Stomach (tissue), 9 donors: ENCODE data around the gene CETP. TPM values are rescaled to one million over a fixed set of nuclear protein-coding genes. Genes with fewer than 3 reads are reported as not detected.

ENCODE experiments used
- DNase-seq, 2 donors: peaks; one replicate each; pipeline versions ENCODE4 v3.0.0 to v3.0.0-alpha.2; 2013 to 2019
- H3K27ac ChIP-seq, 5 donors: fragments of 200-600 bp in 4 of 5; sonication (generic) in 4 of 5; one replicate each; pipeline ENCODE4 v1.5.1; 2013 to 2019; ENCODE audit warnings: mild to moderate bottlenecking in 1 of 5, moderate library complexity in 1 of 5
- H3K27me3 ChIP-seq, 3 donors: fragments of 200-600 bp; sonication (generic); one replicate each; pipeline ENCODE4 v1.5.1; 2017 to 2019; ENCODE audit warnings: mixed run types in 1 of 3
- H3K36me3 ChIP-seq, 4 donors: fragments of 200-600 bp; sonication (generic); 1 replicate in 3 of 4; 2 replicates in 1 of 4; pipeline ENCODE4 v1.5.1; 2016 to 2019
- H3K4me1 ChIP-seq, 4 donors: fragments of 200-600 bp; sonication (generic); one replicate each; pipeline ENCODE4 v1.5.1; 2016 to 2019
- H3K4me3 ChIP-seq, 4 donors: fragments of 200-600 bp; sonication (generic) in 3 of 4; one replicate each; pipeline ENCODE4 v1.5.1; 2016 to 2019; ENCODE audit warnings: mild to moderate bottlenecking in 1 of 4
- H3K9me3 ChIP-seq, 4 donors: fragments of 200-600 bp; sonication (generic); one replicate each; pipeline ENCODE4 v1.5.1; 2016 to 2019
- CTCF ChIP-seq, 7 experiments: fragments of 450-650 bp in 4 of 7; fragments of 200-600 bp in 3 of 7; sonication (generic) in 3 of 7; IDR thresholded peaks; one replicate each; pipeline ENCODE4 v1.5.1; 2016 to 2019; ENCODE audit warnings: antibody characterized with exemption in 7 of 7, control low read depth in 2 of 7, mild to moderate bottlenecking in 1 of 7
- EP300 ChIP-seq: sonication (generic); formaldehyde crosslinking; IDR thresholded peaks from one replicate; pipeline ENCODE4 v1.6.1; 2017; ENCODE audit warnings: antibody characterized with exemption
- POLR2A ChIP-seq, 4 donors: fragments of 450-650 bp; IDR thresholded peaks; one replicate each; pipeline ENCODE4 v1.6.1; 2016; ENCODE audit warnings: antibody characterized with exemption in 4 of 4, control low read depth in 2 of 4, mild to moderate bottlenecking in 1 of 4, moderate library complexity in 1 of 4
- POLR2AphosphoS5 ChIP-seq, 3 donors: sonication (generic); formaldehyde crosslinking; IDR thresholded peaks; one replicate each; pipeline ENCODE4 v1.6.1; 2016; ENCODE audit warnings: antibody characterized with exemption in 3 of 3
- WGBS, 5 donors: extraction: QIAGEN DNeasy Blood & Tissue Kit in 3 of 5; methylation state at CpG; one replicate each; pipeline versions ENCODE4 v1.1.5 to v1.1.7; 2013 to 2018; 5-methylcytosine and 5-hydroxymethylcytosine counted together
- intact Hi-C: fragments of 100-400 bp; cut with DNase I; formaldehyde crosslinking; loops from one replicate; pipeline ENCODE4 v1.15.1; 2023; ENCODE audit warnings: low total_unique reads
- polyA plus RNA-seq, 3 donors: library from polyadenylated mRNA; stranded (reverse); fragments of 200-250 nt; gene quantifications; one replicate each; pipeline ENCODE4 v1.2.3, GENCODE V29; 2013
- total RNA-seq, 5 donors: library from RNA; depleted of rRNA; stranded (reverse); fragments of >200 nt; gene quantifications; one replicate each; pipeline versions ENCODE4 v1.1.0 to v1.2.3, GENCODE V29; 2014 to 2016
- donor health status: healthy with polysubstance abuse.
- donor health status: Bipolar disorder and iron deficiency.
- donor health status: healthy.

CETP gene
- total and polyA plus RNA-seq, 8 donors: 0.18 to 2.9 (median 0.32) TPM; not detected in 4

DNA sequence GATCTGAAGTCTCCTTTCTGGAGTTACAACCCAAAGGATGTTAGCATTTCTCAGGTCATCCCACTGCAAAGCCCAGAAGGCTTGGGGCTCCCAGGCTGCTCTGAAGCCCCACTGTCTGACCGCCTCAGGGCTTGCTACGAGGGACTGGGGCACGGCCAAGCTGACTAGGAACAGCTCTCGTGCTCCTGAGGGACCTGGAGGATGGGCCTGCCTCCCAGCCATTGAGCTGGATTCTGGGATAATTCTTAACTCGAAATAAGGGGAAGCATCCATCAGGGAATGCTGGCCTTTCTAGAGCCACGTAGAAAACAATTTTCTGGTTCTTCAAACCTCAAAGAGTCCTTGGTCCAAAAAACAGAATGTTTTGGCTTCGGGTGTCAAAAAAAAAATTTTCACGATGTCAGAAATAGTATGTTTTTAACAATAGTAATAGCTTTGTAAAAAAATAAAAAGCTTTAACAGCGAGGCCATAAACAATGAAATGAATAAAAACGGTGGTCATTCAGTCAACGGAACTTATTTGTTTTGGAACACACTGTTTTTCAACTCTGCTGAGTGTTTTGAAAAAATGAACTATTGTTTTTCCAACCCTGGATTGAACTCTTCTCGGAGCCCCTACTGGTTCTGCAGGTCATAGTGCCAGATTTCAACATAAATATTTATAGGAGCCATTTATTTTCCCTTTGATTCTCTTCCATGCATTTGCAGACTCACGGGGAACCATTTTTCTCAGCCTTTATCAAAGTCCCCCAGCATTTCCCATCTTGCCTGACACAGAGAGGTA is 46.2 kb upstream of the CETP start:
- intact Hi-C loops: no loop called here
- no peaks in the 10 kb centered on the region for H3K9me3 ChIP-seq
- no peak overlapping the region for H3K4me3 ChIP-seq
- peak in 1 of 2 donors; percentile 42 for DNase-seq
- no peaks in the 10 kb centered on the region for H3K27me3 ChIP-seq
- H3K4me1 ChIP-seq: peaks cover 26 to 69% (median 61%) of the 10 kb centered on the region in 4 donors
- H3K36me3 ChIP-seq: no peaks in the 10 kb centered on the region
- TF ChIP-seq EP300: no peak
- no peak for TF ChIP-seq CTCF (IDR thresholded peaks at IDR 0.05)
- TF ChIP-seq POLR2A (IDR thresholded peaks at IDR 0.05): no peak
- no peak for TF ChIP-seq POLR2AphosphoS5 (IDR thresholded peaks at IDR 0.05)
- H3K27ac ChIP-seq: peak overlapping the region in 3 of 5 donors; percentile 55 to 79 (median 73)
- 48 to 52% (median 51%) methylated on average over 12 to 13 of the region's 13 CpGs for WGBS, 5 donors

GRCh38 chr16:56916571-56917403 is 45.0 kb upstream of the CETP start:
- Histone ChIP-seq H3K27ac (peak overlapping the region in 4 of 5 donors; percentile 47 to 79 (median 64)), H3K36me3 (no peaks in the 10 kb centered on the region), H3K4me1 (peaks cover 25 to 62% (median 56%) of the 10 kb centered on the region in 4 donors), H3K27me3 (no peaks in the 10 kb centered on the region), H3K9me3 (no peaks in the 10 kb centered on the region), H3K4me3 (no peak overlapping the region)
- WGBS, 5 donors: 54 to 67% (median 62%) methylated on average over 5 of the region's 5 CpGs
- intact Hi-C loops: no loop called here
- TF ChIP-seq POLR2AphosphoS5 (IDR thresholded peaks at IDR 0.05) (peak in 1 of 3 donors; percentile 25), EP300 (no peak), POLR2A (IDR thresholded peaks at IDR 0.05) (no peak)
- DNase-seq: peak in 1 of 2 donors; percentile 48

DNA sequence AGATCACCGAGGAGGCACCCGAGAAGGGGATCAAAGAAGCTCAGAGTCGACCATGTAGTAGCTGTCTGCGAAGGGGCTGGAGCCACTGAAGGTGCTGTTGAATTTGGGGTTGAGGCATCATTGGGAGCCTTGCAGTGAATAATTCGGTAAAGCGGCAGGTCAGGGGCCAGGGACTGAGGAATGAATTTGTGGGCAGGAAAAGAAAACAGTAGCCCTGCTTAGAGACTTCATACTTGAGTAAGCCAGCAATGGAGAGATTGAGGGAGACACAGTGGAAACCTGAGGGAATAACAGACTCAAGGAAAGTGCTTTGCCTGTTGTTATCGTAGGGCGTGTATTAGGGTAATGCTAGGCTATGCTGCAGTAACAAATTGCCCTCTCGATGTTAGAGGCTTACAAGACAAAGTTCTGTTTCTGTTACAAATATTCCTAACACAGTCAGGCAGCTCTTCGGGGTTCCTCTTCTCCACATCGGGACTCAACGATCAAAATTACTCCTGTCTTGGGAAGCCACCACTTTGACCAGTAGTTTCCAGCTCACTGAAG is 43.2 kb upstream of the CETP start:
- no peak for DNase-seq
- peak overlapping the region in 2 of 5 donors; percentile 24 to 79 for H3K27ac ChIP-seq
- H3K4me1 ChIP-seq: peaks cover 7 to 45% (median 40%) of the 10 kb centered on the region in 4 donors
- H3K4me3 ChIP-seq: no peak overlapping the region
- H3K27me3 ChIP-seq: no peaks in the 10 kb centered on the region
- intact Hi-C loops: no loop called here
- H3K36me3 ChIP-seq: no peaks in the 10 kb centered on the region
- WGBS, 5 donors: 89 to 96% (median 92%) methylated on average over 12 of the region's 12 CpGs
- no peaks in the 10 kb centered on the region for H3K9me3 ChIP-seq
- no peak for TF ChIP-seq POLR2A (IDR thresholded peaks at IDR 0.05)
- TF ChIP-seq CTCF (IDR thresholded peaks at IDR 0.05): no peak
- TF ChIP-seq POLR2AphosphoS5 (IDR thresholded peaks at IDR 0.05): no peak
- TF ChIP-seq EP300: no peak

DNA sequence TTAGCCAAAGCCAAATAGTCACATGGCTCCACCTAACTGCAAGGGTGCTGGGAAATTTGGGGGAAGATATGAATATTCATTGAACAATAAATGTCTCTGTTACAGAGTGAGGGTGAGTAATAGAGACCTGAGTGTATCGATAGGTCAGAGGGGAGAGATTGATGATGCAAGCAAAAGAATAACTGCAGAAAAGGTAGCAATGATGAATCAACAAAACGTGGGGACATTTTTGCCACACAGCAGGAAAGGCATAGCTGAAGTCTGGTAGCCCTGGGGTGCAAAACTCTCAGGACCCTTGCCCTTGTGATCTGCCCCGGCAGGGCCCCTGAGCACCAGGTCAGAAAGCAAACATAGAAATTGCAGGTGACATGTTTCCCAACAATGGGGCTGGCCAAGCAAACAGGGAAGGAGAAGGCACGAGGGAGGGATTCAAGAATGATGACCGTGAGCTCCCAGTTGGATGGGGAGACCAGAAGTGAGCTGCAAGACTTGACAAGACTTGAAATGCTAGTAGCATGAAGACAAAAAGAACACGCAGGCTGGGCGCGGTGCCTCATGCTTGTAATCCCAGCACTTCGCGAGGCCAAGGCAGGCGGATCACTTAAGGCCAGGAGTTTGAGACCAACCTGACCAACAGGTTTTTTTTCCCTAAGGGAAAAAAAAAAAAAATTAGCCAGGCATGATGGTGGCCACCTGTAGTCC is 42.5 kb upstream of the CETP start:
- no peak for TF ChIP-seq CTCF (IDR thresholded peaks at IDR 0.05)
- no peak for TF ChIP-seq POLR2A (IDR thresholded peaks at IDR 0.05)
- no peak for TF ChIP-seq EP300
- TF ChIP-seq POLR2AphosphoS5 (IDR thresholded peaks at IDR 0.05): no peak
- Histone ChIP-seq H3K4me3 (no peak overlapping the region), H3K36me3 (no peaks in the 10 kb centered on the region), H3K9me3 (no peaks in the 10 kb centered on the region), H3K4me1 (peaks cover 4 to 40% (median 34%) of the 10 kb centered on the region in 4 donors), H3K27ac (no peak overlapping the region), H3K27me3 (no peaks in the 10 kb centered on the region)
- intact Hi-C loops: no loop called here
- WGBS, 5 donors: 50 to 71% (median 63%) methylated on average over 11 of the region's 11 CpGs
- peak in 1 of 2 donors; percentile 45 for DNase-seq
